Measurements from ENCODE around the gene GAD1.

DNA sequence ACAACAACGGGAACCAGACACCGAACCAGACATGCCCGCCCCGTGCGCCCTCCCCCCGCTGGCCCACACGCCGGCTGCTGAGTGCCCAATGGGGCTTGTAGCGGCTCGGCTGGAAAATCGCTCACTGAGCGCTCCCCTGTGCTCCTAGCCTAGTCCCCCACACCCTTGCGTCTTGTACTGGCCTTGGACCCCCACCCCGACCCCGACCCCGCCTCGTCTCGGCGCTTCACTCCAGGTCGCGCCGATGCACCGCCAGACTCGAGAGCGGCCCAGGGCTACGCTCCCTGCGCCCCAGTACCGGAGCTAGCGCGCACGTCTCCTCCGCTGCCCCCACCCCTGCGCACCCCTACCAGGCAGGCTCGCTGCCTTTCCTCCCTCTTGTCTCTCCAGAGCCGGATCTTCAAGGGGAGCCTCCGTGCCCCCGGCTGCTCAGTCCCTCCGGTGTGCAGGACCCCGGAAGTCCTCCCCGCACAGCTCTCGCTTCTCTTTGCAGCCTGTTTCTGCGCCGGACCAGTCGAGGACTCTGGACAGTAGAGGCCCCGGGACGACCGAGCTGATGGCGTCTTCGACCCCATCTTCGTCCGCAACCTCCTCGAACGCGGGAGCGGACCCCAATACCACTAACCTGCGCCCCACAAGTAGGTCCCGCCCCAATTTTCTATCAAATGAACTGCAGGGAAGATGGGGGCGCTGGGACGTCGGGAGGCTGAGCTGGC, 1.5 kb downstream of the GAD1 start:
- TF ChIP-seq, protein P1, sequence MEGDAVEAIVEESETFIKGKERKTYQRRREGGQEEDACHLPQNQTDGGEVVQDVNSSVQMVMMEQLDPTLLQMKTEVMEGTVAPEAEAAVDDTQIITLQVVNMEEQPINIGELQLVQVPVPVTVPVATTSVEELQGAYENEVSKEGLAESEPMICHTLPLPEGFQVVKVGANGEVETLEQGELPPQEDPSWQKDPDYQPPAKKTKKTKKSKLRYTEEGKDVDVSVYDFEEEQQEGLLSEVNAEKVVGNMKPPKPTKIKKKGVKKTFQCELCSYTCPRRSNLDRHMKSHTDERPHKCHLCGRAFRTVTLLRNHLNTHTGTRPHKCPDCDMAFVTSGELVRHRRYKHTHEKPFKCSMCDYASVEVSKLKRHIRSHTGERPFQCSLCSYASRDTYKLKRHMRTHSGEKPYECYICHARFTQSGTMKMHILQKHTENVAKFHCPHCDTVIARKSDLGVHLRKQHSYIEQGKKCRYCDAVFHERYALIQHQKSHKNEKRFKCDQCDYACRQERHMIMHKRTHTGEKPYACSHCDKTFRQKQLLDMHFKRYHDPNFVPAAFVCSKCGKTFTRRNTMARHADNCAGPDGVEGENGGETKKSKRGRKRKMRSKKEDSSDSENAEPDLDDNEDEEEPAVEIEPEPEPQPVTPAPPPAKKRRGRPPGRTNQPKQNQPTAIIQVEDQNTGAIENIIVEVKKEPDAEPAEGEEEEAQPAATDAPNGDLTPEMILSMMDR (IDR thresholded peaks at IDR 0.05; ENCODE audit: extremely low read depth in 1 of 2, insufficient read depth in 1 of 2, low read depth in 1 of 2, low read length in 2 of 2) = no peak
- TF ChIP-seq MYC (IDR thresholded peaks at IDR 0.05; ENCODE audit: low read depth, low read length) (no peak), JUN (IDR thresholded peaks at IDR 0.05; ENCODE audit: borderline replicate concordance, insufficient read depth, insufficient read length, low read depth) (no peak), POLR2A (IDR thresholded peaks at IDR 0.05; ENCODE audit: low read depth, low read length) (no peak), EZH2 (IDR thresholded peaks at IDR 0.05; ENCODE audit: borderline replicate concordance, low read depth, low read length, severe bottlenecking) (peak; percentile 31), FOS (IDR thresholded peaks at IDR 0.05; ENCODE audit: borderline replicate concordance, insufficient read depth, low read length) (no peak), POLR2AphosphoS5 (IDR thresholded peaks at IDR 0.05; ENCODE audit: insufficient read depth, low read depth, low read length) (no peak)
